Gastrocnemius medialis (tissue), 4 donors: ENCODE measurements around the gene CAPN5.

Source experiments
- POLR2A ChIP-seq, 2 donors: fragments of 450-650 bp; IDR thresholded peaks; one replicate each; pipeline ENCODE4 v1.6.1; 2017; ENCODE audit warnings: antibody characterized with exemption in 2 of 2, mild to moderate bottlenecking in 2 of 2, moderate library complexity in 2 of 2
- TF ChIP-seq, protein P1 (sequence below), 5 experiments: fragments of 450-650 bp in 3 of 5; fragments of 200-600 bp in 2 of 5; sonication (generic) in 2 of 5; IDR thresholded peaks in 4 of 5; conservative IDR thresholded peaks in 1 of 5; 1 replicate in 4 of 5; 2 replicates in 1 of 5; pipeline ENCODE4 v1.5.1; 2016 to 2019; ENCODE audit warnings: antibody characterized with exemption in 5 of 5, mild to moderate bottlenecking in 3 of 5, moderate library complexity in 3 of 5

DNA sequence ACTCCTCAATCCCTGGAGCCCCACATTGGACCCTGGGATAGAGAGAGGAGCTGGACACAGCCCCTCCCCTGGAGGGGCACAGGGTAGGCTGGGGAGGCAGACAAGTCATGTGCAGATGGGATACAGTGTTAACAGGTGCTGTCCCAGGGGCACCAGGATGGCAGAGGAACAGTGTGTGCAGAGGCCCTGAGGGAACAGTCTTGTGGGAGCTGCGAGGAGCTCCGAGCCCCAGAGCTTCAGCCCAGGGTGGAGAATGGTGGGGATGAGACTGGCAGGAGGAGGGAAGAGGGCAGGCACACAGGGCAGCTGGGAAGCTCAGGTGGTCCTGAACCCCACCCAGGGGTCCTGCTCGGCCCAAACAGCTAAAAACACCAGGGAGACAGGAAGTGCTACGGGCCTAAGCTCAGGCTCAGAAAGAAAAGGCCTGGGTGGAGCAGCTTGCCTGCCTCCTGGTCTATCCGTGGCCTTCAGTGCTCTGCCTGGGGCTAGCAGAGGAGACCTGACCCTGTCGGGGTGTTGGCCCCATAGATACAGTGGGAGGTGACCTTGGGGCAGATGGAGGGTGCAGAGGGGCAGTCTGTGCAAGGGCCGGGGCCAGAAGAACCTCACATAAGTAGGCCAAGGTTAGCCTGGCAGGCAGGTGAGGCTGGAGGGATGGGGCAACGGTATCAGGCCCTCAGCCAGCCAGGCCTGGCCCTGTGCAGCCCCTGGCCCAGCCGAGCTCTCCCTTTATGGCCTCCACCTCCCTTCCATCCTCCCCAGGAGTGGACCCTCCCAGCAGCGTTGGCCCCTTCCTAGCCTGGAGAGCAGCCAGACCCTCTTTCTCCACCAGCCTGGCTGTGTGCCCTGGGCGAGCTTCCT lies 15.4 kb downstream of the CAPN5 start:
- TF ChIP-seq POLR2A (IDR thresholded peaks at IDR 0.05), result no peak
- TF ChIP-seq, protein P1, sequence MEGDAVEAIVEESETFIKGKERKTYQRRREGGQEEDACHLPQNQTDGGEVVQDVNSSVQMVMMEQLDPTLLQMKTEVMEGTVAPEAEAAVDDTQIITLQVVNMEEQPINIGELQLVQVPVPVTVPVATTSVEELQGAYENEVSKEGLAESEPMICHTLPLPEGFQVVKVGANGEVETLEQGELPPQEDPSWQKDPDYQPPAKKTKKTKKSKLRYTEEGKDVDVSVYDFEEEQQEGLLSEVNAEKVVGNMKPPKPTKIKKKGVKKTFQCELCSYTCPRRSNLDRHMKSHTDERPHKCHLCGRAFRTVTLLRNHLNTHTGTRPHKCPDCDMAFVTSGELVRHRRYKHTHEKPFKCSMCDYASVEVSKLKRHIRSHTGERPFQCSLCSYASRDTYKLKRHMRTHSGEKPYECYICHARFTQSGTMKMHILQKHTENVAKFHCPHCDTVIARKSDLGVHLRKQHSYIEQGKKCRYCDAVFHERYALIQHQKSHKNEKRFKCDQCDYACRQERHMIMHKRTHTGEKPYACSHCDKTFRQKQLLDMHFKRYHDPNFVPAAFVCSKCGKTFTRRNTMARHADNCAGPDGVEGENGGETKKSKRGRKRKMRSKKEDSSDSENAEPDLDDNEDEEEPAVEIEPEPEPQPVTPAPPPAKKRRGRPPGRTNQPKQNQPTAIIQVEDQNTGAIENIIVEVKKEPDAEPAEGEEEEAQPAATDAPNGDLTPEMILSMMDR (IDR thresholded peaks at IDR 0.05 in 4 of 5, conservative IDR thresholded peaks at IDR 0.05 in 1 of 5), result no peak
